Measurements from ENCODE around the gene DCDC2. TPM values are rescaled to one million over a fixed set of nuclear protein-coding genes. Genes with fewer than 3 reads are reported as not detected.

The DCDC2 gene
- total RNA-seq, 1 experiment from 2014 or later = 5.6 TPM

GRCh38 chr6:24225838-24226237, 132.0 kb downstream of the DCDC2 start:
- DNase-seq = no peak
- no peaks in the 10 kb centered on the region for H3K36me3 ChIP-seq (ENCODE audit: low read depth)
- no peak overlapping the region for H2AFZ ChIP-seq
- intact Hi-C loops (cut with micrococcal nuclease; ENCODE audit: unreplicated experiment) = no loop called here
- no peaks in the 10 kb centered on the region for H3K4me1 ChIP-seq (replicated peaks; ENCODE audit: insufficient read depth)
- ChIA-PET CTCF (no interaction called here), POLR2A (ENCODE audit: unreplicated experiment) (no interaction called here)
- no peaks in the 10 kb centered on the region for H3K9me2 ChIP-seq (ENCODE audit: insufficient read depth)
- no peak overlapping the region for H3K27ac ChIP-seq
- H4K20me1 ChIP-seq (ENCODE audit: insufficient read depth) = no peaks in the 10 kb centered on the region
- H3K4me3 ChIP-seq = no peak overlapping the region
- no peaks in the 10 kb centered on the region for H3K9me3 ChIP-seq (ENCODE audit: insufficient read depth, low read depth)
- no peak overlapping the region for H3K4me2 ChIP-seq
- no peaks in the 10 kb centered on the region for H3K27me3 ChIP-seq (ENCODE audit: insufficient read depth, low read depth)
- H3F3A ChIP-seq (ENCODE audit: insufficient read depth, low read depth) = no peaks in the 10 kb centered on the region
- no TSS peak for BruUV-seq (replicated peaks)
- no peaks in the 10 kb centered on the region for H3K79me2 ChIP-seq (ENCODE audit: low read depth)
- no peak for TF ChIP-seq CTCF (conservative IDR thresholded peaks at IDR 0.05)
- no peak for TF ChIP-seq EZH2 (IDR thresholded peaks at IDR 0.05; ENCODE audit: low read depth)

DNA sequence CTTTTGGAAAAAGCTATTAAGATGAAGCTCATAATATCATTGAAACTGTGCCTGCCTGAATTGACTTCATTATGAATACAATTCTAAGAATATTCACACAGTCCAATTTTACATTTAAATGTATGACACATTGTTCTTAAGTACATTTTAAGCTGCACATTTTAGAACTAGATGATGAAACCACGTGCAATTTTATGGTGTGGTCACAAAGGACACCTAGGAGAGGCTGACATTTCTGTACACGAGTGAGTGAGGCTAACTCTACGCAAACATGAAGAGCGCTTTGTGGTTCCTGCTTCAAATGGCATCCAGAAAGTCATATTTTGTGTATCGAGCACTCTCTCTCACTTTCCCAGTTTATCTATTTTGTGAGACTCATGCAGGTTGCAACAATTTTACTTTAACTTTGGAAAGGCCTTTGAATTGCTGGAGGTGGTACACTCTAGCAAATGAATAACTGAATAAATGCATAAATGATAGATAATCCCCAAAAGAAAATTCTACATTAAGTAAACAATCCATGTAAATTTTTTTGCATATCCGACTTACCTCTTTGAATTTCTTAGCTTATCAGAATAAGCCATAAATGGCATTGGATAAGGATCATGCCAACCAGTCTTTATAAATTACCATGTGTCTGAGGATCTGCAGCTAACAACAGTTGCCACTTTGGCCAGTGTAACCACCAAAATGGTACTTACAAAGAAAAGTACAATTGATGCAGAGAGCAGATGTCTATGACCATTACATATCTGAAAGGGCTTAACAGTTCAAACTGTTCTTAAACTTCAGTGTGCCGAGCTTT, 134.5 kb downstream of the DCDC2 start:
- ChIA-PET CTCF (no interaction called here), POLR2A (ENCODE audit: unreplicated experiment) (no interaction called here)
- H3K27ac ChIP-seq = no peak overlapping the region

DNA sequence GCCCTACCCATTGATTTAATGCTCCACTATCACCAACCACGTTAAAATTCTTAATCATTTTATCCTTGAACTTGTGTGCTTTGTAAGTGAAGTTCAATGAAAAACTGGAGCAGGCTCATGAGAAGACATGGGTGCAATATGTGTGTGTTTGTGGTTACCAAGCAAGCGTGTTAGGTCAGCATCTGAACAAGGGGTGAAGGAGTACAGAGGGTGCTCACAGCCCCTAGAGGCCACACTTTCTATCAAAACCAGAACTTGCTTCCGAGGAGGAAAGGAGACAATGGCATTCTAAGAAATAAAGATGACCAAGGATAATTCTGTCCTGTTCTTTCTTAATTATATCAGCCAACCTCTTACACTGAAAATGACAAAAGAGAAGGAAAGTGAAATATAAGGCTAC, 138.2 kb downstream of the DCDC2 start:
- H2AFZ ChIP-seq = no peak overlapping the region
- no peaks in the 10 kb centered on the region for H3K27me3 ChIP-seq (ENCODE audit: insufficient read depth, low read depth)
- intact Hi-C loops (cut with micrococcal nuclease; ENCODE audit: unreplicated experiment) = no loop called here
- H3K9me2 ChIP-seq (ENCODE audit: insufficient read depth) = no peaks in the 10 kb centered on the region
- H3K9me3 ChIP-seq (ENCODE audit: insufficient read depth, low read depth) = no peaks in the 10 kb centered on the region
- no peak overlapping the region for H3K4me2 ChIP-seq
- ChIA-PET CTCF (no interaction called here), POLR2A (ENCODE audit: unreplicated experiment) (no interaction called here)
- no TSS peak for BruUV-seq (replicated peaks)
- no peaks in the 10 kb centered on the region for H3K4me1 ChIP-seq (replicated peaks; ENCODE audit: insufficient read depth)
- no peak overlapping the region for H3K4me3 ChIP-seq
- H3K27ac ChIP-seq = no peak overlapping the region
- DNase-seq = no peak
- no peaks in the 10 kb centered on the region for H4K20me1 ChIP-seq (ENCODE audit: insufficient read depth)
- no peaks in the 10 kb centered on the region for H3K79me2 ChIP-seq (ENCODE audit: low read depth)
- H3K36me3 ChIP-seq (ENCODE audit: low read depth) = no peaks in the 10 kb centered on the region
- H3F3A ChIP-seq (ENCODE audit: insufficient read depth, low read depth) = no peaks in the 10 kb centered on the region
- TF ChIP-seq CTCF (conservative IDR thresholded peaks at IDR 0.05) = no peak
- no peak for TF ChIP-seq EZH2 (IDR thresholded peaks at IDR 0.05; ENCODE audit: low read depth)

More for the DNA sequence above, 134.5 kb downstream of the DCDC2 start:
- H3K4me2 ChIP-seq = peak overlapping the region; percentile 21; the same call in 1 of the 2 replicates
- TF ChIP-seq CTCF (conservative IDR thresholded peaks at IDR 0.05) = no peak
- TF ChIP-seq EZH2 (IDR thresholded peaks at IDR 0.05; ENCODE audit: low read depth) = no peak
- H3K4me1 ChIP-seq (replicated peaks; ENCODE audit: insufficient read depth) = no peaks in the 10 kb centered on the region
- no peaks in the 10 kb centered on the region for H3K79me2 ChIP-seq (ENCODE audit: low read depth)
- no peak for DNase-seq
- H3K9me3 ChIP-seq (ENCODE audit: insufficient read depth, low read depth) = no peaks in the 10 kb centered on the region
- no peaks in the 10 kb centered on the region for H3F3A ChIP-seq (ENCODE audit: insufficient read depth, low read depth)
- no peaks in the 10 kb centered on the region for H3K36me3 ChIP-seq (ENCODE audit: low read depth)
- no peaks in the 10 kb centered on the region for H4K20me1 ChIP-seq (ENCODE audit: insufficient read depth)
- no peak overlapping the region for H2AFZ ChIP-seq
- intact Hi-C loops (cut with micrococcal nuclease; ENCODE audit: unreplicated experiment) = no loop called here
- H3K4me3 ChIP-seq = no peak overlapping the region
- BruUV-seq (replicated peaks) = no TSS peak
- H3K9me2 ChIP-seq (ENCODE audit: insufficient read depth) = no peaks in the 10 kb centered on the region
- no peaks in the 10 kb centered on the region for H3K27me3 ChIP-seq (ENCODE audit: insufficient read depth, low read depth)
